Measurements from ENCODE around the gene SPEG. TPM values are rescaled to one million over a fixed set of nuclear protein-coding genes. Genes with fewer than 3 reads are reported as not detected.

SPEG gene
- total RNA-seq, 1 experiment from 2014 or later, result 55.3 TPM

GRCh38 chr2:219491278-219491963 is 56.8 kb downstream of the SPEG start:
- TF ChIP-seq NFATC4 (CRISPR knock-in tag; IDR thresholded peaks at IDR 0.05) (no peak), JAZF1 (CRISPR knock-in tag; IDR thresholded peaks at IDR 0.05) (no peak), ZNF263 (CRISPR knock-in tag; IDR thresholded peaks at IDR 0.05; ENCODE audit: low read depth) (no peak), NR2C2 (CRISPR knock-in tag; IDR thresholded peaks at IDR 0.05) (no peak)
- TF ChIP-seq, protein P1, sequence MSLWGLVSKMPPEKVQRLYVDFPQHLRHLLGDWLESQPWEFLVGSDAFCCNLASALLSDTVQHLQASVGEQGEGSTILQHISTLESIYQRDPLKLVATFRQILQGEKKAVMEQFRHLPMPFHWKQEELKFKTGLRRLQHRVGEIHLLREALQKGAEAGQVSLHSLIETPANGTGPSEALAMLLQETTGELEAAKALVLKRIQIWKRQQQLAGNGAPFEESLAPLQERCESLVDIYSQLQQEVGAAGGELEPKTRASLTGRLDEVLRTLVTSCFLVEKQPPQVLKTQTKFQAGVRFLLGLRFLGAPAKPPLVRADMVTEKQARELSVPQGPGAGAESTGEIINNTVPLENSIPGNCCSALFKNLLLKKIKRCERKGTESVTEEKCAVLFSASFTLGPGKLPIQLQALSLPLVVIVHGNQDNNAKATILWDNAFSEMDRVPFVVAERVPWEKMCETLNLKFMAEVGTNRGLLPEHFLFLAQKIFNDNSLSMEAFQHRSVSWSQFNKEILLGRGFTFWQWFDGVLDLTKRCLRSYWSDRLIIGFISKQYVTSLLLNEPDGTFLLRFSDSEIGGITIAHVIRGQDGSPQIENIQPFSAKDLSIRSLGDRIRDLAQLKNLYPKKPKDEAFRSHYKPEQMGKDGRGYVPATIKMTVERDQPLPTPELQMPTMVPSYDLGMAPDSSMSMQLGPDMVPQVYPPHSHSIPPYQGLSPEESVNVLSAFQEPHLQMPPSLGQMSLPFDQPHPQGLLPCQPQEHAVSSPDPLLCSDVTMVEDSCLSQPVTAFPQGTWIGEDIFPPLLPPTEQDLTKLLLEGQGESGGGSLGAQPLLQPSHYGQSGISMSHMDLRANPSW (CRISPR knock-in tag; conservative IDR thresholded peaks at IDR 0.05; ENCODE audit: low read depth), result no peak
- peaks cover 34% of the 10 kb centered on the region for H3K4me1 Mint-ChIP-seq
- CTCF ChIA-PET, result interaction anchor here (0.7 to 35.9 kb wide), 14 partner anchors 9 to 136 kb away, joined by 3 to 2316 read pairs (median 9); partner anchors contain the start of genes ASIC4, CHPF, DES and SLC4A3
- H3K4me3 Mint-ChIP-seq, result no peak overlapping the region
- no peaks in the 10 kb centered on the region for H3K36me3 Mint-ChIP-seq
- DNase-seq (ENCODE audit: low spot score) (no peak), ATAC-seq (no peak)
- H3K27ac Mint-ChIP-seq, result no peak overlapping the region
- peaks cover 37% of the 10 kb centered on the region for H3K27me3 Mint-ChIP-seq (ENCODE audit: low read depth)
- POLR2A ChIA-PET, result interaction anchor here (1.0 kb wide), 1 partner anchor 21 kb away, joined by 5 read pairs; no protein-coding TSS in a partner anchor
- H3K9me3 Mint-ChIP-seq, result no peaks in the 10 kb centered on the region

DNA sequence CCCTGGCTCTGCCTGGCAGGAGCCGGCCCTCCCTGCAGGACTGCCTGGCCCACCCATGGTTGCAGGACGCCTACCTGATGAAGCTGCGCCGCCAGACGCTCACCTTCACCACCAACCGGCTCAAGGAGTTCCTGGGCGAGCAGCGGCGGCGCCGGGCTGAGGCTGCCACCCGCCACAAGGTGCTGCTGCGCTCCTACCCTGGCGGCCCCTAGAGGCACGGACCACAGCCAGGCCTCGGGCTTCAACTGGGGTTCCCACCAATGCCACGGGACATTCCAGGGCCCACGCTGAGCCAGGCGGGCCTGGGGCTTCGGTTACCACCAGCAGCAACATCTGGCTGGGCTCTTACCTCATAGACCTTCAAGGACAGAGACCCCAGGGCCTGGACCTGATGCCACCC is 57.9 kb downstream of the SPEG start:
- ChIA-PET CTCF (interaction anchor here (0.7 to 35.9 kb wide), 16 partner anchors 8 to 135 kb away, joined by 3 to 2316 read pairs (median 8); partner anchors contain the start of genes ASIC4, CHPF, DES and DNPEP), POLR2A (interaction anchor here (1.0 kb wide), 1 partner anchor 20 kb away, joined by 5 read pairs; no protein-coding TSS in a partner anchor)
- TF ChIP-seq ETV6 (CRISPR knock-in tag; IDR thresholded peaks at IDR 0.05) (peak; percentile 60; the same call in 1 of the 2 replicates), ZNF532 (CRISPR knock-in tag; IDR thresholded peaks at IDR 0.05; ENCODE audit: borderline replicate concordance) (no peak), TEAD4 (CRISPR knock-in tag; IDR thresholded peaks at IDR 0.05) (0 out of 2 replicates have a peak, but pooled peaks have one; percentile 40), ZNF121 (CRISPR knock-in tag; IDR thresholded peaks at IDR 0.05) (peak; percentile 83), NFE2L1 (CRISPR knock-in tag; IDR thresholded peaks at IDR 0.05) (no peak), SOX15 (CRISPR knock-in tag; IDR thresholded peaks at IDR 0.05) (no peak), ZNF219 (CRISPR knock-in tag; IDR thresholded peaks at IDR 0.05; ENCODE audit: borderline replicate concordance) (no peak), FOXP4 (CRISPR knock-in tag; IDR thresholded peaks at IDR 0.05) (no peak), ZNF423 (CRISPR knock-in tag; IDR thresholded peaks at IDR 0.05) (peak; percentile 22; the same call in 1 of the 2 replicates), KAT7 (CRISPR knock-in tag; IDR thresholded peaks at IDR 0.05; ENCODE audit: borderline replicate concordance) (no peak), PRRX2 (CRISPR knock-in tag; IDR thresholded peaks at IDR 0.05) (no peak), CREB1 (CRISPR knock-in tag; IDR thresholded peaks at IDR 0.05) (0 out of 2 replicates have a peak, but pooled peaks have one; percentile 32)
- TF ChIP-seq, protein P2, sequence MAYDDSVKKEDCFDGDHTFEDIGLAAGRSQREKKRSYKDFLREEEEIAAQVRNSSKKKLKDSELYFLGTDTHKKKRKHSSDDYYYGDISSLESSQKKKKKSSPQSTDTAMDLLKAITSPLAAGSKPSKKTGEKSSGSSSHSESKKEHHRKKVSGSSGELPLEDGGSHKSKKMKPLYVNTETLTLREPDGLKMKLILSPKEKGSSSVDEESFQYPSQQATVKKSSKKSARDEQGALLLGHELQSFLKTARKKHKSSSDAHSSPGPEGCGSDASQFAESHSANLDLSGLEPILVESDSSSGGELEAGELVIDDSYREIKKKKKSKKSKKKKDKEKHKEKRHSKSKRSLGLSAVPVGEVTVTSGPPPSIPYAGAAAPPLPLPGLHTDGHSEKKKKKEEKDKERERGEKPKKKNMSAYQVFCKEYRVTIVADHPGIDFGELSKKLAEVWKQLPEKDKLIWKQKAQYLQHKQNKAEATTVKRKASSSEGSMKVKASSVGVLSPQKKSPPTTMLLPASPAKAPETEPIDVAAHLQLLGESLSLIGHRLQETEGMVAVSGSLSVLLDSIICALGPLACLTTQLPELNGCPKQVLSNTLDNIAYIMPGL (CRISPR knock-in tag; IDR thresholded peaks at IDR 0.05), result no peak
- Mint-ChIP-seq H3K4me3 (no peak overlapping the region), H3K36me3 (no peaks in the 10 kb centered on the region), H3K27ac (no peak overlapping the region), H3K9me3 (no peaks in the 10 kb centered on the region), H3K27me3 (ENCODE audit: low read depth) (peaks cover 46% of the 10 kb centered on the region), H3K4me1 (peaks cover 30% of the 10 kb centered on the region)
- ATAC-seq, result peak; percentile 68
- peak; percentile 81 for DNase-seq (ENCODE audit: low spot score)
